Spinal cord (tissue), 10 donors: Measurements from ENCODE around the gene ZNF417. TPM values are rescaled to one million over a fixed set of nuclear protein-coding genes. Genes with fewer than 3 reads are reported as not detected.

Source experiments
- DNase-seq, 6 donors: peaks; one replicate each; pipeline versions ENCODE4 v3.0.0 to v3.0.0-alpha.2; 2013 to 2015; ENCODE audit warnings: low spot score in 6 of 6, low read depth in 4 of 6
- H3K27ac ChIP-seq: one replicate; pipeline ENCODE4 v1.5.1; 2013; ENCODE audit warnings: low read depth, low read length, control low read depth
- H3K27me3 ChIP-seq: one replicate; pipeline ENCODE4 v1.6.1; 2013; ENCODE audit warnings: low read length; ENCODE audit not compliant: control insufficient read depth, insufficient read depth
- H3K36me3 ChIP-seq: one replicate; pipeline ENCODE4 v1.6.1; 2013; ENCODE audit warnings: low read length; ENCODE audit not compliant: control insufficient read depth, insufficient read depth
- H3K4me1 ChIP-seq: one replicate; pipeline ENCODE4 v1.6.1; 2013; ENCODE audit warnings: low read length; ENCODE audit not compliant: control insufficient read depth, insufficient read depth
- H3K4me3 ChIP-seq: one replicate; pipeline ENCODE4 v1.5.1; 2013; ENCODE audit warnings: low read depth, low read length, control low read depth
- H3K9me3 ChIP-seq: one replicate; pipeline ENCODE4 v1.6.1; 2013; ENCODE audit warnings: low read length; ENCODE audit not compliant: control insufficient read depth, insufficient read depth
- WGBS: methylation state at CpG from one replicate; pipeline ENCODE4 v1.1.5; 2013; ENCODE audit warnings: missing lambda C conversion rate; ENCODE audit not compliant: insufficient coverage; 5-methylcytosine and 5-hydroxymethylcytosine counted together
- polyA plus RNA-seq, 2 donors: library from polyadenylated mRNA; unstranded; fragments of 120-200 nt; gene quantifications; one replicate each; pipeline ENCODE4 v1.2.1, GENCODE V29; 2013; ENCODE audit not compliant: insufficient read length in 2 of 2
- total RNA-seq, 2 donors: library from RNA; depleted of rRNA in 1 of 2; stranded (reverse); fragments of 120-200 nt in 1 of 2; fragments of >200 nt in 1 of 2; gene quantifications; one replicate each; pipeline versions ENCODE4 v1.2.3 to v1.2.4, GENCODE V29; 2013 to 2014
- donor health status: healthy.

Gene ZNF417
- total and polyA plus RNA-seq, 4 donors = 19.5 to 35.6 (median 32.3) TPM

- Histone ChIP-seq H3K36me3 (peaks cover 31% of the 10 kb centered on the region), H3K9me3 (no peaks in the 10 kb centered on the region), H3K27ac (no peak overlapping the region), H3K4me1 (peaks cover 7% of the 10 kb centered on the region), H3K27me3 (no peaks in the 10 kb centered on the region), H3K4me3 (no peak overlapping the region)
- no CpG with 5 or more reads among the region's 3 CpGs for WGBS
- DNase-seq = no peak
These were observed 25.2 kb upstream of the ZNF417 start for GRCh38 chr19:57941593-57941992.

- H3K4me1 ChIP-seq = peaks cover 8% of the 10 kb centered on the region
- H3K27ac ChIP-seq = peak overlapping the region; percentile 54
- H3K36me3 ChIP-seq = peaks cover 32% of the 10 kb centered on the region
- no peaks in the 10 kb centered on the region for H3K9me3 ChIP-seq
- H3K4me3 ChIP-seq = peak overlapping the region; percentile 69
- no peaks in the 10 kb centered on the region for H3K27me3 ChIP-seq
- WGBS = 77% methylated on average over 6 of the region's 12 CpGs
- DNase-seq = peak in 1 of 6 donors; percentile 31
These were observed 19.3 kb upstream of the ZNF417 start for GRCh38 chr19:57935731-57936130.

GRCh38 chr19:57934820-57935665 is 18.7 kb upstream of the ZNF417 start, which contains the start of gene ZNF418:
TSS of gene ZNF418 (minus strand) at chr19:57935402. CDS start at chr19:57933822, 1,580 bp downstream.
- peak; percentile 75 to 98 (median 84) for DNase-seq
- H3K4me3 ChIP-seq = peak within 1 kb of the TSS; percentile 69
- peak within 1 kb of the TSS; percentile 54 for H3K27ac ChIP-seq
- H3K27me3 ChIP-seq = no peaks in the 10 kb centered on the region
- peaks cover 38% of the 10 kb centered on the region for H3K36me3 ChIP-seq
- WGBS = under 1% methylated on average over 51 of the region's 54 CpGs
- no peaks in the 10 kb centered on the region for H3K9me3 ChIP-seq
- H3K4me1 ChIP-seq = peaks cover 8% of the 10 kb centered on the region

GRCh38 chr19:57927587-57927986 is 11.2 kb upstream of the ZNF417 start:
- Histone ChIP-seq H3K4me1 (no peaks in the 10 kb centered on the region), H3K27ac (no peak overlapping the region), H3K36me3 (peaks cover 71% of the 10 kb centered on the region), H3K27me3 (no peaks in the 10 kb centered on the region), H3K9me3 (no peaks in the 10 kb centered on the region), H3K4me3 (no peak overlapping the region)
- 100% methylated on average over 4 of the region's 4 CpGs for WGBS
- no peak for DNase-seq

- Histone ChIP-seq H3K4me1 (peaks cover 7% of the 10 kb centered on the region), H3K9me3 (no peaks in the 10 kb centered on the region), H3K27me3 (no peaks in the 10 kb centered on the region), H3K36me3 (peaks cover 29% of the 10 kb centered on the region), H3K27ac (no peak overlapping the region), H3K4me3 (no peak overlapping the region)
- 96% methylated on average over 3 of the region's 3 CpGs for WGBS
- DNase-seq = no peak
These were observed 1.9 kb downstream of the ZNF417 start for GRCh38 chr19:57914531-57914930.

- WGBS = 93% methylated on average over 2 of the region's 3 CpGs
- peaks cover 30% of the 10 kb centered on the region for H3K36me3 ChIP-seq
- no peak for DNase-seq
These were observed 9.0 kb downstream of the ZNF417 start for GRCh38 chr19:57907394-57907793.

GRCh38 chr19:57905258-57905657 is 11.1 kb downstream of the ZNF417 start:
- H3K36me3 ChIP-seq = peaks cover 18% of the 10 kb centered on the region
- H3K9me3 ChIP-seq = no peaks in the 10 kb centered on the region
- H3K4me1 ChIP-seq = no peaks in the 10 kb centered on the region
- H3K27me3 ChIP-seq = no peaks in the 10 kb centered on the region
- no peak for DNase-seq
- H3K27ac ChIP-seq = no peak overlapping the region
- no peak overlapping the region for H3K4me3 ChIP-seq
- 89% methylated on average over 3 of the region's 6 CpGs for WGBS

More at GRCh38 chr19:57907394-57907793, 9.0 kb downstream of the ZNF417 start:
- Histone ChIP-seq H3K27ac (no peak overlapping the region), H3K4me3 (no peak overlapping the region), H3K9me3 (no peaks in the 10 kb centered on the region), H3K4me1 (no peaks in the 10 kb centered on the region), H3K27me3 (no peaks in the 10 kb centered on the region)

GRCh38 chr19:57903618-57904184 is 12.7 kb downstream of the ZNF417 start:
- H3K4me1 ChIP-seq = no peaks in the 10 kb centered on the region
- H3K36me3 ChIP-seq = peaks cover 15% of the 10 kb centered on the region
- WGBS = 57% methylated on average over 6 of the region's 7 CpGs
- no peaks in the 10 kb centered on the region for H3K27me3 ChIP-seq
- no peak overlapping the region for H3K4me3 ChIP-seq
- no peak overlapping the region for H3K27ac ChIP-seq
- H3K9me3 ChIP-seq = no peaks in the 10 kb centered on the region
- no peak for DNase-seq

GRCh38 chr19:57900311-57900710 is 16.1 kb downstream of the ZNF417 start:
- Histone ChIP-seq H3K36me3 (peaks cover 9% of the 10 kb centered on the region), H3K4me1 (no peaks in the 10 kb centered on the region), H3K27ac (no peak overlapping the region), H3K27me3 (no peaks in the 10 kb centered on the region), H3K4me3 (no peak overlapping the region), H3K9me3 (no peaks in the 10 kb centered on the region)
- 86% methylated on average over 3 of the region's 5 CpGs for WGBS
- DNase-seq = no peak
